Transverse colon (tissue), 4 donors: ENCODE data around the gene CD37.

ENCODE experiments used
- CTCF ChIP-seq, 5 experiments: fragments of 200-600 bp in 3 of 5; fragments of 450-650 bp in 2 of 5; sonication (generic) in 3 of 5; IDR thresholded peaks; 1 replicate in 2 of 5; 2 replicates in 3 of 5; pipeline ENCODE4 v1.5.1; 2016 to 2017; ENCODE audit warnings: antibody characterized with exemption in 5 of 5, inconsistent platforms in 3 of 5, mild to moderate bottlenecking in 2 of 5, moderate library complexity in 1 of 5
- EP300 ChIP-seq: sonication (generic); formaldehyde crosslinking; IDR thresholded peaks from one replicate; pipeline ENCODE4 v1.6.1; 2017; ENCODE audit warnings: antibody characterized with exemption, low read depth
- POLR2A ChIP-seq: fragments of 450-650 bp; IDR thresholded peaks from one replicate; pipeline ENCODE4 v1.6.1; 2016; ENCODE audit warnings: antibody characterized with exemption, mild to moderate bottlenecking, moderate library complexity
- POLR2AphosphoS5 ChIP-seq, 3 donors: sonication (generic); formaldehyde crosslinking; IDR thresholded peaks; one replicate each; pipeline ENCODE4 v1.6.1; 2016; ENCODE audit warnings: antibody characterized with exemption in 3 of 3

GRCh38 chr19:49382639-49383038, 47.4 kb downstream of the CD37 start:
- TF ChIP-seq CTCF (IDR thresholded peaks at IDR 0.05): no peak
- TF ChIP-seq POLR2A: no peak
- TF ChIP-seq POLR2AphosphoS5 (IDR thresholded peaks at IDR 0.05): no peak
- TF ChIP-seq EP300: no peak
